Activated CD4-positive, CD25-positive, alpha-beta regulatory T cell treated with anti-CD3 and anti-CD28 coated beads, Interleukin-2, amount 50 U/mL, for 16 hours (primary cell): ENCODE measurements around the gene TNIP1.

Source experiments
- DNase-seq: peaks from one replicate; pipeline ENCODE4 v3.0.0-alpha.2; 2020; ENCODE audit warnings: low read depth, low spot score

TNIP1 gene

DNA sequence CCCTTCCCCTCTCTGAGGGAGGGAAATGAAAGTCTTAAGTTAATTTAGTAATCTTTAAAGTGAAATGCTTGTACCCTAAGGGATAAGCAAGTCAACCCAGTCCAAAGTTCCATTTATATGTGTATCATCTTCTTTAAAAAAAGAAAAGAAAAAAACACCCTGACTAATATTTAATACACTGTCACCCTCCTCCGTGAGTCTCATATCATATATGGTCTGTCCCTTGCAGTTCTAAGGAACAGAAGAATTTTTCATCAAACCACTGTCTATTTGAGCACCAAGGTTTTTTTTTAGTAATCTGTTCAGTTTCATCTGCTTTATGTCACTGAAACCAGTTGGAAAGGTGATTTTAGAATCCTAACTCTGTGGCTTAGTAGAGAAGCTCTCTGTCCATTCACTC is 15.2 kb downstream of the TNIP1 start:
- no peak for DNase-seq

DNA sequence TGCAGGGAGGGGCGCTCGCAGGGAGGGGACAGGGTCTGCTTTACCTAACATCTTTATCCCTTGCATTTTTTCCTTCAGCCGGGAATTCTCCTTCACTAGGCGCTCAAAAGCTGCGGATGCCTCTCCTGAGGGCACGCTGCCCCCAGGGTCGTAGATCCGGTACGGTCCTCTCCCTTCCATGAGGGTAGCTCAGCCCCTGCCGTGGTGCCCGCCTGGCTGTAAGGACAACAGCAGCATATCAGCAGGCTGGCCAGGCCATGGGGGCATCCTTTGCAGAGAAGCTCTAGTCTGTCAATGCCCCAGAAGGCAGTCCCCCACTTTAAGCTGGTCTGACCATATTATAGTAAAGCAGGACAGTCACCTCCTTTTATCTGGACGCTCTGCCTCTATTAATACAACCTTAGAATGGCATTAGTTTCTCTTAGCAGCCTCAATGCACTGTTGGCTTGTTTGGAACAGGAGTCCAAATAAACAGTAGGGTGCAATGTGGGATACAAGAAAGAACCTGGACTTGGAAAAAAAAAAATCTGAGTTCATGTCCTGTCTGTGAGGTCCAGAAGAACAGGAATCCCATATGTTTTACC is 15.8 kb downstream of the TNIP1 start:
- no peak for DNase-seq

DNA sequence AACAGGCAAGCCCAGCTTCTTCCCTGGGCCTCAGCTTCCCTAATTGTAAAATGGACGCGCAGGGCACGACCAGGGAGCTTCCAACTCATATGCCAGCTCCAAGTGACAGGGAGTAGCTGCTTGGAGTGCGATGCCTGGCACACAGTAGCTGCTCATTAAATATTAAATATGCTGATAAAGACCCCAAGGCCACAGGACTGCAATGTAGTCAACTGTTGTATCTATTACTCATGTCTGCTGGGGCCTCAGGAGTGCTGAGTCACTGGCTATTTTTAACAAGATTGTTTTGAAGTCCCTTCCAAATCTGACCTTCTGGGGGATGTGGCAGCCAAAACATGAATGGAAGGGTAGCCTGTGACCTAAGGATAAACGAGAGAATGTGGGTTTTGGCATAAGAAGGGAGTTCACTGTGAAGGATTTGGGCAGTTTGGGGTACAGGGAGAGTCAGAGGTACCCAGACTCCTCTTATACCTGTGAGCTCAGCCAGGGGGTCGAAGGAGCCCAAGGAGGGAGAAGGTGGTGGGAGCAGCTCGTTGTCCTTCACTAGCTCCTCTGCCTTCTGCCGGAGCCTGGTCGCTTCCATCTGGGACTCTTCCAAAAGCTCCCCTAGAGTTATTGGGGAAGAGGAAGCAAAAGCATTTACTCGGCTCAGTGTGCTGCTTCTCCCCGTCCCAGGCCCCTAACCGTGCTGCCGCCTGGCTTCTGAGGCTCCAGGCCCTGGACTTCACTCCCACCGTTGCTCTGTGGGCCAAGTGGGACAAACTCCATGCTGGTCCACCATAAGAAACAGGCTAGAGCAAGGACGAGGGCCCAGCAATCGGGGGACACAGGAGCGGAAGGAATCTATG is 17.5 kb downstream of the TNIP1 start:
- DNase-seq, result no peak

DNA sequence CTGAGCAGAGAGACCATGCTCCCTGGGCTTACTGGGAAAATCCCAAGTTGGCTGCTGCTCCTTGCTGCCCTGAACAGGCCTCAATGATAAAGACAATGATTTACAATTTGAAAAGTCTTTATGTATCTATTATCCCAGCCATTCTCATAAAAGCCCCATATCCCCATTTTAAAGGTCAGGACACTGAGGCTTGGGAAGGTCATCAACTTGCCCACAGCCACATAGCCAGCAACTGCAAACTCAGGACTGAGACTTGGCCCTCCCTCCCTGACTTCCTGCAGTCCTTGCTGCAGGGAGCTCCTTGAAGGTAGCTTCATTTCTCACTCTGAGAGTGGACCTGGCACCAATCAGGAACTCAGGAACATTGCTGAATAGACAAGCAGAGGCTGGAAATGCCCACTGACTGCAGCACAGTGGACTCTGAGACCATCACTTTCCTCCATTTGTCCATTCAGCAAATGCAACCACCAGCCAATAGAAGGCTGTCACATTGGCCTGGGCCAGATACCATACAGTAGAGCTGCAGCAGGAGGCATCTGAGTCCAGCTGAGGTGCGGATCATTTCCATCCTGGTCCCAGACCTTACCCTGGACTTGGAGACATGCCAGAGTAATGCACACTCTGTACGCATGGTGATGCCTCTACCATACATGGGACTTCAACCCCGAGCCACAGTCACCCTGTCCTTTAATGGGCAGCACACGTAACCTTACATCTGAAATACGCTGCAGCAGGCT is 18.3 kb downstream of the TNIP1 start:
- no peak for DNase-seq

DNA sequence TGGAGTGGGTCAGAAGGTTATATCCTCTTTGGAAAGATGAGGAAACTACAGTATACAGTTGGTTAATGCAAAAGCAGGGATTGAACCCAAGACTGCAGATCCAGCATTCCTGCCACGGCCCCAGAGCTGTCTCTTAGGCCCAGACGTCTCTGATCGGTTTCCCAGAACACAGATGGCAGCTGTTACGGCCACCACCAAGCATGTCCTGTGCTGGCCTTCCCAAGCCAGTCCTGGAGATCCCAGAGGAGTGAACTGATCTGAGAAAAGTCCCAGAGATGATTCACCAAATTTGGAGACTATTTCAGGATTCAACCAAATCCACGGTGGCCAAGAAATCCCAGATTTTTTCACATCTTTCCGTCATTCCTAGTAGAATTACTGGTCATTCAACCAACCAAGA is 20.1 kb downstream of the TNIP1 start:
- DNase-seq, result no peak

DNA sequence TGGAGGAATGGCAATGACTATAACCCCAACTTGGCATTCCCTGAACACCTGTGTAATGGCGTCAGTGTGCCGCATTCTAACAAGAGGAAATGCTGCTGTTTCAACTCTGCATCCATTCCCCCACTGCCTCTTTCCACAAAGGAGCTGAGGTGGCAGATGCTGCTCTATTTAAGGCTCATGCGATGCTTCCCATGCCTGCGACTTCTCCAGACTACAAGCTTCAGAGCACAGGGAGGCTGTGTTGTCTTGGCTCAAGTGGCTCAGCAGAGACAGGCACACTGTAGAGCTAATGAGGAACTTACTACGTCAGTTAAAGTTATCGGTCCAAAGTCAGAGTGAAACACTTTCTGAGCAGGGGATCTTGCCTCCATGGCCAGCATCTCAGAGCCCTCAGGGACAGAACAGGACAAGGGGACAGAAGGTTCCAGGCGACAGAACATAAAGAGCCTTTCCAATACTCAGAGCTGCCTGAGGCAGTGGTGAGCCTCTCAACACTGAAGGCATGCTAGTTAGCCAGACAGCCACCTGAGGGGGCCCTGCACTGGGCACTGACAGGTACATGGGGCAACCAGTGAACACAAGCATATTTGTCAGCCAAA is 21.8 kb downstream of the TNIP1 start:
- DNase-seq, result no peak

DNA sequence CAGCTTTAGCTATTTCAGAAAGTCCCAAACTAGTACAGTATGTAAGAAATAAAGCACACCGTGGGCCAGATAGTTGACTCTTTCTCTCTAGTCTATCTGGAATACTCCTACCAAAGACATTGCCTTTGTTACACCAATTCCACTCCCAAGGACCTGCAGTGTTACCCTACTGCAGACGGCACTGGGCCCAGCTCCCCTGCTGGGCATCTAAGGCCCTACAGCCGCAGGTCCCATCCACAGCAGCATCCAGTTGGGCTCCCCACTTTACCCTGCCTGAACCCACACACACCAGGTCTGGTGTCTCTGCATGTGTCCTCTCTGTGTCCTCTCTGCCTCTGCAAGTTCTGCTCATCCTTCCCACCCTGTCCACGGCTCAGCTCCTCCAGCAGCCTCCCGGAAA is 22.5 kb downstream of the TNIP1 start:
- no peak for DNase-seq

DNA sequence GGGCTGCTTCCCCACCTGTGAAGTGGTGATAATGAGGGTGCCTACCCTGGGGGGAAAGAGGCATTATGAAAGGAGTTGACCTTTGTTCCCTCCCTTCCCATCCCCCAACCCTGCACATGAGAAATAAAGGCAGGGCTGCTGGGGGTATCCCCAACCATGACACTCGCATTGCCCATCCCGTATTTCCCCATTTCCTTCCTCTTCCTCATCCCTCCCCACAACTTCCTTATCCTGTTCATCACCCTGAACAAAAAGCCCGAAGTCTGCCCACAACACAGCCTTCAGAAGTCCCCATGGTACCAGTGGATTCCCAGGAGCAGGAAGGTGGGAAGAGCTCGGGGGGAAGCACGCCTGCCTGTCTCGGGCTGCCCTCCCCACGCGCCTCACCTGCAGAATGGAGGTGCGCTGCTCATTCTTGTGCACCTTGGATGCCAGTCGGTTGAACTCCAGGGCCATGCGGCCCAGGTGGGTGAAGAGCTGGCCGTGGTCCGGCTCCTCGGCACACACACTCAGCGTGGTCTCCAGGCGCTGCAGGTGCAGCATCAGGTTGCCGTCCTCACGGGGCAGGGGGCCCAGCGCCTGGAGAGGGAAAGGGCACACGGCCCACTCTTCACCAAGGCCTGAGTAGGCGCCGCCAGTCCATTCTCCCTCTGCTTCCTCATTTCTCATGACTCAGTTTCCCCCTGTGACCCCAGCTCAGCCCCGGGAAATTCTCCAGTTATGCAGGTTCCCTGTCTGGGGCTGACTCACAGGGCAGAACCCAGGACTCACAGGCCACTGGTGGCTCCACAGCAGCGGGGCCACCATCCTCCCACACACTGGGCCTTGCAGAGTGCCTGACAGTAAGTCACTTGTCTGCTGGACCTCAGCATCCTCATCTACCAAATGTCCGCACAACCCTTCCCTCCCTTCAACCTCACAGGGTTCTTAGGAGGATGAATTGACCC is 24.2 kb downstream of the TNIP1 start:
- DNase-seq, result no peak

DNA sequence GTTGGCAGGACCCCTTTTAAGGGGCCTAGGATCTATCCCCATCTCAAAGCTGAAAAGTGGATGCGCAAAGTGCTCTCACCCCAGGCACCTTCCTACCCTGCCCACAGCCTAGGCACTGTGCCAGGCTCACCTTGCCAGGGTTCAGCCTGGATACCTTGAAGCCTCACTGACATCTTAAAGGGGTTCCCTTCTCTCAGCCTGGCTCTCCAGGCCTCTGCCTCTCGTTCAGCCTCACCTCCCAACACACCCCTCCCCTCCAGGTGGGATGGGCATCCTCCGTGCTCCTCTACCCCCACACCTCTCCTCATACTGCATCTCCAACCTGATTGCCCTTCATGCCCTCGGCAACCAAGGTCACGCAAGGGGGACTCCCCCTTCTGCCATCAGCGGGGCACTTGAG is 25.5 kb downstream of the TNIP1 start:
- DNase-seq, result no peak

DNA sequence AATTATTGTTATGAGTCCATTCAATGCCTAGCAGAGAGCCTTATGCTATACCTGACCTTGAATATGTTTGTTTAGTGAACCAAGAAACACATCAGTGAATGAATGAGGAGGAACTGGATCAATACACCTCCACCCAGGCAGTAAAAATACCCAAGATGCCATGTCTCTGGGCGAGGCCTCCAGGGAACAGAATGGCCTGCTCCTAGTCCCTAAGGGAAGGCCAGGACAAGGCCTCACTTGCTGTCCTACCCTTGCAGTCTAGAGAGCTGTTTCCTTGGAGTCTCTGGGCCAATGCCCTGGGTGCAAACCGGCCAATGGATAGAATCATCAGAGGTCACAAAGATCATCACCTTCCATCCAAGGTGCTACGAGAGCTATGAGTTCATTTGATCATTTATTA is 26.1 kb downstream of the TNIP1 start:
- DNase-seq, result no peak

DNA sequence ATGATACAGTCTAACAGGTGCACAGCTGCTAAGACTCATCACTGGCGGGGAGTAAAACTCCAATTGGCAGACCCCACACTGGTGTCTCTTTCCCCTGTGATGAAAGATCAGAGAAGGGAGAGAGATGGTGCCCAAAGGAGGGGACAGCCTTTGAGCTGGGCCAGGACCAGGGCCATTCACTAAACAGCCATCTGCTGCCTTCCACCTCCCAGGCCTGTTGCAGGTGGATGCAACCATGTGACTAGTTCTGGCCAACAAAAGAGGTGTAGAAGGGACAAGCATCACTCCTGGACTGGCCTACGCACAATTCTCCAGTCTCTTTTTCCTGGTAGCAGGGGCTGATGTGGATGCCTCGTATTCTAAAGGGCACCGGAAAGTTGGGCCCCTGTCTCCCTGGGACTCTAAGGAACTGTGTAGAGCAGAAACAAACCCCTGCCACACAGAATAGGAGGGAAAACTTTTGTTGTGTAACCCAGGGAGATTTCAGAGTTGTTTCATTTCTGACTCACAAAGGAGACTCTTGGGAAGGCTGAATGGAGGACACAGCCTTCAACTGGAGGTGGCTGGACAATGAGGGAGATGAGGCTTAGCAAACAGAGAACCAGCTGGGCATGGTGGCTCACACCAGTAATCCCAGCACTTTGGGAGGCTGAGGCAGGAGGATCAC is 26.9 kb downstream of the TNIP1 start:
- DNase-seq, result no peak

DNA sequence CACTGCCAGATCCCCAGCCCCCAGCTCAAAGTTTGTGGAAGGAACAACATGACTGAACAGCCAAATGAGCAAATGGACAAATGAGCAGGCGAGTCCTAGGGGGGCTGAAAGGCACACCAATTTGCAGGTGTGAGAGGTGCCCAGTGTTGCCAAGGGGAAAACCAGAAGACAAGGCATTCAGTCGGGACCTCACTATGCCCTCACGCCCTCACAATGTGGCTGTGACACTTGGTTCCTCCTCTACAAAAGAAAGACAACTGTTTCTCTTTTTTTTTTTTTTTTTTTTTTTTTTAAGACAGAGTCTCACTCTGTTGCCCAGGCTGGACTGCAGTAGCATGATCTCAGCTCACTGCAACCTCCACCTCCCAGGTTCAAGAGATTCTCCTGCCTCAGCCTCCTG is 28.0 kb downstream of the TNIP1 start:
- no peak for DNase-seq

DNA sequence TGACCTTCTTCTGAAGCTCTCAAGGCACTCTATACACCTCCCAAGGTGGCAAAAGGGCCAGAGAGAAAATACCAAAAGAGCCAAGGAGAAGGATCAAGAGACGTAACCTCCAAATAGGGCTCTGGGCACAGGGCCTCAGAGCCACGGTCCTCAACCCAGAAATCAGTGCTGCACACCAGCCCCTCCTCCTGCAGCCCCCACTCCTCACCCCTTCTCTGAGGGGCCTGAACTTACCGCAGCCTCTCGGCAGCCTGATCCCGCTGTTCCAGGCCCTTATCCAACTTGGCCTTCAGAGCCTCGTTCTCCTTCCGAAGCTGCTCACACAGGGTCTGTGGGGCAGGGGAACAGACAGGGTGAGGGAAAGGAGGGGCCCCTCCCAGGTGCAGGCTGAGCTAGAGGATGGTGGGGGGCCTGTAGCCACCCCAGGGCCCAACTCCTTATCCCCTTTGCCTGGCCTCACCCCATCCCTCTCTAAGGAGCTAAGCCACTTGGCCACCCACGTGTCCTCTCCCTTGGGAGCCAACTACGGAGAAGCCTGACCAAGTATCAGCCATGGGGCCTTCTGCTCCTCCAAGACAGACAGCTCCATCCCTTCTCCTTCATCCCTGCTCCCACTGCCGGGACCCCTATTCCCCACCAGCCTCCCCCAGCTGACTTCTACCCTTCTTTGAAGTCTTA is 28.8 kb downstream of the TNIP1 start:
- DNase-seq, result no peak

DNA sequence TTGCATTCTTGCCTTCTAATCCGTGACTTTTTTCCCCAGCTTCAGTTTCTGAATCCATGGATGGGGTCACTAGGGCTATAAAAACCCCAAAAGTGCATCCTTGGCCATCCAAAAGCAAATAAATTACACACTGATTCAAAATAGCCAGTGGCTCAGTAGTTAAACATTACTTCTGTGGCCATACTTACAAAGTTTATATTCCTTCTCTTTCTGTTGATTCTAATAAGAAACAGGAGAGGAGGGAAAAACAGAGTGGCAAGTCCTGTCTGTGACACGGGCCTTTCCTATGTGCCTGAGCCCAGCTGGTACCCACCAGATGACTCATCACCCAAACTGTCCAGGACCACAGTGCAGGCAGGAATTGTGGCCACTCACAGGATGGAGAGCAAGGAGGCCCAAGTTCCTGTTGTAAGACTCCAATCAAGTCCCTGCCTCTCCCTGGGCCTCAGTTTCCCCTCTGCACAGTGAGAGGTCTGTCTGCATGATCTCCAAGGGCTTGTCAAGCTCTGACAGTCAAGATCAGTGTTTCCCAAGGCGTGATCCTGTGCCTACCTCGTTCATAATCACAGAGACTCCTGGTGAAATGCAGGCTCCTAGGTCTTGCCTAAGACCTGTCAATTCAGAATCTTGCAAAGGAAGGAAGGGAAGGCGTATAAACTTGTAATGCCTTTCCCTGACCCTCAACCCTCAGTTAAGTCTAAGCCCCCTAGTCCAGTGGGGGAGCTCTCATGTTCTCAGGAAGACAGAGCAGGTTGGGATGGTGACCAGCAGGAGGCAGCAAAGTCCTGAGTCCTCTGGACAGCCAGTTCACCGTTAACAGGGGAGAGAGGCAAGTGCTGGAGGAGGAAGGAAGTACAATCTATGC is 29.5 kb downstream of the TNIP1 start:
- peak; percentile 30 for DNase-seq

DNA sequence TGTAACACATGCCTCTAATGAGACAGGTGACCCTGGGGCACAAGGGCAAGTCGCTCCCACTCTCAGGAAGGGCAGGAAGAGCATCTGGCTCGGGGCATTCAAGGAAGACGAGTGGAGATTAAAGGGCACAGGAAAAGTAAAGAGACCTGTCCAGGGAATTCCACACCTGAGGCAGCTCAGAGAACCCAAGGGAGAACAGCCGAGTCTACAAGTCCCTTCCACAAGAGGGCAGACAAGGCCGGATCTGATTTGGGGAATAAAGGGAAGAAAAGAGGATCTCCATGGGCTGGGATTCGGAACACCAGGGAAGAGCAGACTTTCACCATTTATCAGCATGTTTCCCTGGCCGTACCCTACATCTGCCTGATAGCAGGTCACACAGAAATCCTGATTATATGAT is 32.3 kb downstream of the TNIP1 start:
- DNase-seq, result no peak

DNA sequence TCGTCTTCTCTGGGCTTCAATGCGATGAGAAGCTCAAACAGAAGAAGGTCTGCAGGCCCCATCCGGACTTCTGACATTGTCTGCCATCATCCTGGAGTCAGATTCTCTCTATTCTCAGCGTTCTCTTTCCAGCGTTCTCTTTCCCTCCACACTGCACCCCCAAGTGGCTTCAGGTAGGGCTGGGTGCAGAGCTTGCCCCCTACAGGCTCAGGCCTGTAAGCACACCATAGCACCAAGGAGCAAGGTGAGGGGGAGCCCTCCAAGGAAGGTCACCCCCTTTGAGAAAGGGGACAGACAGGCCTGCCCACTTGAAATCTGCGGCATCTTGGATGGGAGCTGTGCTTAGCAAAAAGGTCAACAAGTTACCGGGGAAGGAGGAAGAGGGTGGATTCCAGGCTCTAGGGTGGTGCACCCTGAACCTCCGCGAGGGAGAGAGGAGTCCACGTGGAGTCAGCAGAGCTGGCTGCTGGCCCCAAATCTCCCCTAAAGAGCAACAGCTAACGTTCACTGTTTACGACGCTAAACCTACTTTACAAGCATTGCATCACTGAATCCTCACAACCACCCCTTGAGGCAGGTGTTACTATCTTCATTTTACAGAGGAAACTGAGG is 32.9 kb downstream of the TNIP1 start:
- DNase-seq, result no peak

DNA sequence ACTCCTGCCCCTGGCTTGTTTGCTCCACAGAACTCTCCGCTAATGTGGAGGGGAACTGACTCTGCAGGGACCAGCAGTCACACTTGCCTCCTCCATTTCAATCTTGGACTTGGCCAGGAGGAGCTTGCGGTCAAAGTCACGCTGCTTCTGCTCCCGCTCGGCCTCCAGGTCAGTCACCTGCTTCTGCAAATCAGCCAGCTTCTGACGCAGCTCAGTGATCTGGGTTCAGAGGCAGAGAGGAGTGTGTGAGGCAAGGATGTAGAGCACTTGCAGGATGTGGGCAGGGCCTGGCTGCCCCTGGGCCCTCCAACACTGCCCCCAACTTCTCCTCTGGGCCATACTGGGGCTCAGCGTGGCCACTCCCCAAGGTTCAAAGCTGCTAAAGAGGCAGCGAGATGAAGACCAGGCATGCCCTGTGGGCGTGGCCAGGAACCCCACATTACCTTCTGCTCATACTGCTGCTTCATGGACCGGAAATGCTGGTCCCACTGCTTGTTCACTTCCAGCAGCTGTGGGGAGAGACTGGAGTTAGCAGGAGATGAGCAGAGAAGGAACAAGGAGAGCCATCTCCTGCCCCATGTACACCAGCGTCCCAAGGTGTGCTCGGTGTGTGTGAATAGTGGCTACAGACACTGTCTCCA is 38.3 kb downstream of the TNIP1 start:
- no peak for DNase-seq

DNA sequence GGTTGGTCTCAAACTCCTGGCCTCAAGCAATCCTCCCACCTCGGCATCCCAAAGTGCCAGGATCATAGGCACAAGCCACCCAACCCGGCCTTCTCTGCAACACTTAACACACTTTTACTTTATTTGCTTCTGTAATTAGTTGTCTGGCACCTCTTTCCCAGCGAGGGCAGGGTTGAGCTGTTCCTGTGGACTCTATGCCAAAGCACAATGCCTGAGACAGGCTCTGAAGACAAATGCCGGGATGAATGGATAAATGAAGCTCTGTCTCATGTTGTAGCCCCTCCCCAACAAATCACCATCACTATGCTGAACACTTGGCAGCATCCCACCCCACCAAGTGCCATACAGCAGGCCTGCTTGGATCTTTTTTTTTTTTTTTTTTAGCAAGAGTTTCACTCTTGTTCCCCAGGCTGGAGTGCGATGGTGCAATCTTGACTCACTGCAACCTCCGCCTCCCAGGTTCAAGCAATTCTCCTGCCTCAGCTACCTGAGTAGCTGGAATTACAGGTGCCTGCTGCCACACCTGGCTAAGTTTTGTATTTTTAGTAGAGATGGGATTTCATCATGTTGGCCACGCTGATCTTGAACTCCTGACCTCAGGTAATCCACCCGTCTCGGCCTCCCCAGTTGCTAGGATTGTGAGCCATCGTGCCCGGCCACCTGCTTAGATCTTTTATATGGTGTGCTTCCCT is 39.1 kb downstream of the TNIP1 start:
- DNase-seq, result no peak
